GM18511 (cell line): Measurements from ENCODE around the gene RB1.
"Not testable (repeated sequence)": the region's sequence is repeated elsewhere in the genome, so short reads cannot be mapped to it uniquely, and the experiment has no call there.

Source experiments
- ATAC-seq: cut with Tn5 transposase; IDR thresholded peaks from one replicate; pipeline ENCODE4 v1.9.1; 2021; ENCODE audit warnings: mild to moderate bottlenecking, moderate library complexity; ENCODE audit not compliant: unreplicated experiment

RB1 gene

GRCh38 chr13:48403913-48404312 lies 100.4 kb downstream of the RB1 start:
- ATAC-seq = no peak

- ATAC-seq = no peak
Measured at GRCh38 chr13:48404952-48405351, 101.4 kb downstream of the RB1 start.

GRCh38 chr13:48405875-48406274 lies 102.3 kb downstream of the RB1 start:
- no peak for ATAC-seq

- no peak for ATAC-seq
Measured at GRCh38 chr13:48410199-48410598, 106.6 kb downstream of the RB1 start.

- no peak for ATAC-seq
Measured at GRCh38 chr13:48411147-48411794, 107.7 kb downstream of the RB1 start.

GRCh38 chr13:48411841-48412531 lies 108.4 kb downstream of the RB1 start:
- no peak for ATAC-seq

- ATAC-seq = no peak
Measured at GRCh38 chr13:48412881-48413351, 109.4 kb downstream of the RB1 start, which contains the start of gene LPAR6. LPAR6 (minus strand) TSS chr13:48413113; CDS start chr13:48412423, 690 bp downstream.

GRCh38 chr13:48414501-48414900 lies 111.0 kb downstream of the RB1 start:
- ATAC-seq = no peak

- no peak for ATAC-seq
Measured at GRCh38 chr13:48415516-48415915, 112.0 kb downstream of the RB1 start.

- ATAC-seq = not testable (repeated sequence)
Measured at GRCh38 chr13:48422003-48422402, 118.5 kb downstream of the RB1 start.

- ATAC-seq = no peak
Measured at GRCh38 chr13:48424212-48424611, 120.7 kb downstream of the RB1 start.

- ATAC-seq = no peak
Measured at GRCh38 chr13:48426052-48426451, 122.5 kb downstream of the RB1 start.

GRCh38 chr13:48426755-48427298 lies 123.3 kb downstream of the RB1 start:
- not testable (repeated sequence) for ATAC-seq

GRCh38 chr13:48429036-48429435 lies 125.5 kb downstream of the RB1 start:
- no peak for ATAC-seq

GRCh38 chr13:48429886-48430285 lies 126.3 kb downstream of the RB1 start:
- ATAC-seq = peak; percentile 67

GRCh38 chr13:48431431-48431830 lies 127.9 kb downstream of the RB1 start:
- no peak for ATAC-seq

GRCh38 chr13:48431987-48432615 lies 128.6 kb downstream of the RB1 start:
- no peak for ATAC-seq

- no peak for ATAC-seq
Measured at GRCh38 chr13:48434200-48434599, 130.6 kb downstream of the RB1 start.

- ATAC-seq = no peak
Measured at GRCh38 chr13:48436661-48437288, 133.2 kb downstream of the RB1 start.

- no peak for ATAC-seq
Measured at GRCh38 chr13:48437371-48437770, 133.8 kb downstream of the RB1 start.
